GM18870 (cell line): Measurements from ENCODE around the gene UROC1.

ENCODE experiments used
- ATAC-seq: cut with Tn5 transposase; IDR thresholded peaks from one replicate; pipeline ENCODE4 v1.9.1; 2021; ENCODE audit warnings: moderate library complexity; ENCODE audit not compliant: unreplicated experiment

Gene UROC1

GRCh38 chr3:126517291-126517951 is at the start of gene UROC1:
TSS of gene UROC1 (minus strand) at chr3:126517773. CDS start at chr3:126517719, 54 bp downstream.
- ATAC-seq, result no peak

GRCh38 chr3:126562737-126563276 is 45.2 kb upstream of the UROC1 start:
- no peak for ATAC-seq

GRCh38 chr3:126558336-126559071 is 40.9 kb upstream of the UROC1 start, which contains the start of gene C3orf22:
TSS of gene C3orf22 (minus strand) at chr3:126558932. CDS start at chr3:126553390, 5,542 bp downstream.
- no peak for ATAC-seq

- ATAC-seq, result no peak
Observed at GRCh38 chr3:126557761-126558160, 40.2 kb upstream of the UROC1 start.

- ATAC-seq, result no peak
Observed at GRCh38 chr3:126557415-126557745, 39.8 kb upstream of the UROC1 start.

- no peak for ATAC-seq
Observed at GRCh38 chr3:126556637-126557414, 39.3 kb upstream of the UROC1 start.

GRCh38 chr3:126555795-126556636 is 38.4 kb upstream of the UROC1 start:
- ATAC-seq, result no peak

GRCh38 chr3:126554560-126555525 is 37.3 kb upstream of the UROC1 start:
- ATAC-seq, result no peak

- no peak for ATAC-seq
Observed at GRCh38 chr3:126553284-126554084, 35.9 kb upstream of the UROC1 start.

- ATAC-seq, result no peak
Observed at GRCh38 chr3:126552688-126553283, 35.2 kb upstream of the UROC1 start.

GRCh38 chr3:126551839-126552687 is 34.5 kb upstream of the UROC1 start:
- no peak for ATAC-seq

GRCh38 chr3:126551121-126551838 is 33.7 kb upstream of the UROC1 start:
- ATAC-seq, result no peak

- no peak for ATAC-seq
Observed at GRCh38 chr3:126550488-126551051, 33.0 kb upstream of the UROC1 start.

GRCh38 chr3:126549861-126550487 is 32.4 kb upstream of the UROC1 start:
- ATAC-seq, result no peak

GRCh38 chr3:126548556-126549466 is 31.2 kb upstream of the UROC1 start:
- ATAC-seq, result no peak
